AG10803 (cell line): ENCODE measurements around the gene TF.

Source experiments
- DNase-seq: peaks from one replicate; pipeline ENCODE4 v3.0.0; 2010; ENCODE audit warnings: low read depth
- H3K4me3 ChIP-seq: 2 replicates; pipeline ENCODE4 v1.5.1; 2011; ENCODE audit warnings: mild to moderate bottlenecking, low read length, control low read depth
- TF ChIP-seq, protein P1 (sequence below): conservative IDR thresholded peaks from 2 replicates; pipeline ENCODE4 v1.5.1; 2011; ENCODE audit warnings: mild to moderate bottlenecking, low read length, control low read depth, inconsistent platforms

The TF gene

DNA sequence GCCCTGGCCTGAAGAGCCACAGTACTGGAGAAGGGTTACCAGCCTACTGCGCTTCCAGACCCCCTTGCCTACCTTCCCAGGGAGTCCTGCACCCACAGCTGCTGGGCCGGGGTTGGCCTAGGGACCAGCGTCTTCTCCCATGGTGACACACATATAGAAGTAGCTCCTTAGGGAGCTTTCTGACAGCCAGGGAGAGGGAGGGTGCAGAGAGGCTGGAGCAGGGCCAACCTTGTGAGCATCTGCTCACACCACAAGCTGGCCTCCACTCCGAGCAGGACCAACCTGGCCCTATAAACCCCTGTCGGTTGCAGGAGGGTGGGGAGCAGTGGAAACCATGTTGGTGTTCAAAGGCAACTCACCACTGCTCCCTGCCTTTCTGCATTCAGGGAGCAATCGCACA, 94.6 kb downstream of the TF start:
- H3K4me3 ChIP-seq = no peak overlapping the region
- TF ChIP-seq, protein P1, sequence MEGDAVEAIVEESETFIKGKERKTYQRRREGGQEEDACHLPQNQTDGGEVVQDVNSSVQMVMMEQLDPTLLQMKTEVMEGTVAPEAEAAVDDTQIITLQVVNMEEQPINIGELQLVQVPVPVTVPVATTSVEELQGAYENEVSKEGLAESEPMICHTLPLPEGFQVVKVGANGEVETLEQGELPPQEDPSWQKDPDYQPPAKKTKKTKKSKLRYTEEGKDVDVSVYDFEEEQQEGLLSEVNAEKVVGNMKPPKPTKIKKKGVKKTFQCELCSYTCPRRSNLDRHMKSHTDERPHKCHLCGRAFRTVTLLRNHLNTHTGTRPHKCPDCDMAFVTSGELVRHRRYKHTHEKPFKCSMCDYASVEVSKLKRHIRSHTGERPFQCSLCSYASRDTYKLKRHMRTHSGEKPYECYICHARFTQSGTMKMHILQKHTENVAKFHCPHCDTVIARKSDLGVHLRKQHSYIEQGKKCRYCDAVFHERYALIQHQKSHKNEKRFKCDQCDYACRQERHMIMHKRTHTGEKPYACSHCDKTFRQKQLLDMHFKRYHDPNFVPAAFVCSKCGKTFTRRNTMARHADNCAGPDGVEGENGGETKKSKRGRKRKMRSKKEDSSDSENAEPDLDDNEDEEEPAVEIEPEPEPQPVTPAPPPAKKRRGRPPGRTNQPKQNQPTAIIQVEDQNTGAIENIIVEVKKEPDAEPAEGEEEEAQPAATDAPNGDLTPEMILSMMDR = no peak
- no peak for DNase-seq

DNA sequence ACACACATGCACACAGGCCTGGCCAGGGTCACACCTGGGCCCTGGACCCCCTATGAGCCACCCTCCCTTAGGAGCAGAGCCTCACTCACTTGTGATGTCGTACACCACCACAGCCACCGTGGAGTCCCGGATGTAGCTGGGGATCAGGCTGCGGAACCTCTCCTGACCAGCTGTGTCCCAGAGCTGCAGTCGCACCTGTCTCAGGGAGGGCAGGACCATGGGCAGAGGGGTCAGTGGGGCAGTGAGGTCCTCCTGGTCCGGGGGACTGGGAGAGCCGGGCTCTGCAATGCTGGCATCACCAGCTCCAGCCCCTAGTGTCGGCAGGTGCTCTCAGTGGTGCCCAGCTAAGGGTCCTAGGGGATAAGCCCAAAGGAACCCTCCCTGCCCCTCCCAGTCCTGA, 95.0 kb downstream of the TF start:
- no peak for DNase-seq
- TF ChIP-seq, protein P1 = no peak
- no peak overlapping the region for H3K4me3 ChIP-seq

DNA sequence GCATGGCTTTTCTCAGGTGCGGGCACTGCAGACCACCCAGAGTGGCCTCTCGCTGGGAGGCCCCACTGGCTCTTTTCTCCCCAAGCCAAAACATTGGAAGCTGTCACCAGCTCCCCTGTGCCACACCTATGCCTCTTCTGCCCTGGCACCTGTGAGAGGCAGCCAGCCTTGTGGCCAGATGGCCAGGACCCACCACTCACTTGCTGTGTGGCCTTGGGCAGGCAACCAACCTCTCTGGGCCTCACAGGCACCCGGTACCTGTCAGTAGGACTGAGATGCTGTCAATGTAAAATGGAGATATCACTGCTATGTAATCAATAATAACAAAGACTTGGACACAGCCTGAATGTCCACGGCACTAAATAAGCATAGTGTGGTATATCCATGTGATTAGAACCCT, 96.0 kb downstream of the TF start:
- no peak overlapping the region for H3K4me3 ChIP-seq
- DNase-seq = no peak
- TF ChIP-seq, protein P1 = no peak

DNA sequence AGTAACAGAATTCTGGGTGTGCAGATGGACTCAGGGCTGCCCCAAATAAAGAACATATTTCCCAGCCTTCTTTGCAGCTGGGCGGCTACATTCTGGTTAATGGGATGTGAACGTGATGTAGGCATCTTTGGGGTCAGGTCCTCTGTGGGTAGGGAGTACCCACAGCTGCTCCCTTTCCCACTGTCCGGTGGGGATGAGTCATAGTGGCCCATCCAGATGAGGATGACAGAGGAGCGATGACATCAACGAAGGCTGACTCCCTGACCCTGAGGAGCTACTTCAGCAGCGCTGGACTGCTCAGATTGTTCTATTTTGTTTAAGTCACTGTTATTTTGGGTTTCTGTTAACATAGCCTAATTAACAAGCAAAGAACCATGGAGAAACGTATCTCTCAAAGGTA, 97.4 kb downstream of the TF start:
- TF ChIP-seq, protein P1 = no peak
- no peak overlapping the region for H3K4me3 ChIP-seq
- peak; percentile 14 for DNase-seq

DNA sequence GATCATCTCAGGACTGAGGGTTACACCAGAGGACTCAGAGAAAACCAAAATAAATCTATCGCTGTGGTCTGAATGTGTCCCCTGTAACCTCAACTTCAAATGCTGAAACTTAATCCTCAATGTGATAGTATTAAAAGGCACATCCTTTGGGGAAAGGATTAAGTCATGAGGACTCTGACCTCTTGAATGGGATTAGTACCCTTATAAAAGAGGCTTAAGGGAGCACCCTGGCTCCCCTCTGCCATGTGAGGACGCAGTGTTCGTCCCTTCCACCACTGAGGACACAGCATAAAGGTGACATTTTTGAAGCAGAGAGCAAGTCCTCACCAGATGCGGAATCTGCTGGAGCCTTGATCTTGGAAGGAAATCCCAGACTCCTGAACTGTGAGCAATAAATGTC, 98.9 kb downstream of the TF start:
- no peak overlapping the region for H3K4me3 ChIP-seq
- no peak for DNase-seq
- TF ChIP-seq, protein P1 = no peak
